ENCODE measurements around the gene FKBP5. TPM values are rescaled to one million over a fixed set of nuclear protein-coding genes. Genes with fewer than 3 reads are reported as not detected.

Gene FKBP5
- total and polyA plus RNA-seq, 2 donors (not counting 1 experiment from before 2014, with no cell fraction given), result 2.8 to 7.4 TPM

GRCh38 chr6:35613762-35614161, 75.0 kb downstream of the FKBP5 start:
- ChIA-PET CTCF (no interaction called here), POLR2A (no interaction called here)
- H3K4me3 Mint-ChIP-seq, result no peak overlapping the region
- no peaks in the 10 kb centered on the region for H3K27me3 Mint-ChIP-seq
- H2AFZ ChIP-seq (ENCODE audit: insufficient read depth, low read depth, low read length, poor library complexity, severe bottlenecking), result no peak overlapping the region
- H3K36me3 ChIP-seq (replicated peaks in 1 of 2; ENCODE audit: control extremely low read depth in 1 of 2, control insufficient read depth in 1 of 2, extremely low read depth in 1 of 2, insufficient read depth in 2 of 2, low read length in 1 of 2), result peaks cover 0 to 3% of the 10 kb centered on the region in 2 experiments
- DNase-seq, result no peak
- no peak for ATAC-seq (ENCODE audit: low read depth)
- H4K20me1 ChIP-seq (ENCODE audit: control insufficient read depth, insufficient read depth, low read length, poor library complexity, severe bottlenecking), result no peaks in the 10 kb centered on the region
- TF ChIP-seq EZH2 (IDR thresholded peaks at IDR 0.05; ENCODE audit: borderline replicate concordance, insufficient read depth, low read depth, low read length, poor library complexity, severe bottlenecking), result no peak
- TF ChIP-seq, protein P1, sequence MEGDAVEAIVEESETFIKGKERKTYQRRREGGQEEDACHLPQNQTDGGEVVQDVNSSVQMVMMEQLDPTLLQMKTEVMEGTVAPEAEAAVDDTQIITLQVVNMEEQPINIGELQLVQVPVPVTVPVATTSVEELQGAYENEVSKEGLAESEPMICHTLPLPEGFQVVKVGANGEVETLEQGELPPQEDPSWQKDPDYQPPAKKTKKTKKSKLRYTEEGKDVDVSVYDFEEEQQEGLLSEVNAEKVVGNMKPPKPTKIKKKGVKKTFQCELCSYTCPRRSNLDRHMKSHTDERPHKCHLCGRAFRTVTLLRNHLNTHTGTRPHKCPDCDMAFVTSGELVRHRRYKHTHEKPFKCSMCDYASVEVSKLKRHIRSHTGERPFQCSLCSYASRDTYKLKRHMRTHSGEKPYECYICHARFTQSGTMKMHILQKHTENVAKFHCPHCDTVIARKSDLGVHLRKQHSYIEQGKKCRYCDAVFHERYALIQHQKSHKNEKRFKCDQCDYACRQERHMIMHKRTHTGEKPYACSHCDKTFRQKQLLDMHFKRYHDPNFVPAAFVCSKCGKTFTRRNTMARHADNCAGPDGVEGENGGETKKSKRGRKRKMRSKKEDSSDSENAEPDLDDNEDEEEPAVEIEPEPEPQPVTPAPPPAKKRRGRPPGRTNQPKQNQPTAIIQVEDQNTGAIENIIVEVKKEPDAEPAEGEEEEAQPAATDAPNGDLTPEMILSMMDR (IDR thresholded peaks at IDR 0.05), result no peak
- H3K4me2 ChIP-seq (replicated peaks; ENCODE audit: low read depth, low read length, poor library complexity, severe bottlenecking), result no peak overlapping the region
- H3K9me3 Mint-ChIP-seq (ENCODE audit: insufficient read depth), result no peaks in the 10 kb centered on the region
- no peaks in the 10 kb centered on the region for H3K9me3 ChIP-seq (ENCODE audit: control extremely low read depth in 1 of 3, control insufficient read depth in 2 of 3, insufficient read depth in 1 of 3, low read length in 2 of 3)
- WGBS (ENCODE audit: insufficient coverage), result no CpG with 5 or more reads among the region's 1 CpG
- no peaks in the 10 kb centered on the region for H3K27me3 ChIP-seq (replicated peaks in 1 of 4; ENCODE audit: control extremely low read depth in 1 of 4, control insufficient read depth in 3 of 4, insufficient read depth in 4 of 4, low read length in 3 of 4)
- H3K4me1 ChIP-seq (ENCODE audit: control insufficient read depth in 2 of 2, insufficient read depth in 2 of 2, low read length in 2 of 2), result no peaks in the 10 kb centered on the region
- no peak overlapping the region for H3K9ac ChIP-seq (ENCODE audit: low read length)
- H3K27ac Mint-ChIP-seq, result no peak overlapping the region
- no peaks in the 10 kb centered on the region for H3K79me2 ChIP-seq (ENCODE audit: control insufficient read depth, insufficient read depth, low read length)
- no peak overlapping the region for H3K27ac ChIP-seq (ENCODE audit: low read length in 2 of 2)
- H3K4me3 ChIP-seq (ENCODE audit: control extremely low read depth in 1 of 5, extremely low read depth in 1 of 5, insufficient read depth in 1 of 5, low read depth in 2 of 5, low read length in 4 of 5), result no peak overlapping the region
- intact Hi-C loops (cut with micrococcal nuclease), result no loop called here
- no peaks in the 10 kb centered on the region for H3K4me1 Mint-ChIP-seq

GRCh38 chr6:35611240-35611639, 77.5 kb downstream of the FKBP5 start:
- Histone ChIP-seq H3K4me1 (ENCODE audit: control insufficient read depth in 2 of 2, insufficient read depth in 2 of 2, low read length in 2 of 2) (no peaks in the 10 kb centered on the region), H3K27me3 (replicated peaks in 1 of 4; ENCODE audit: control extremely low read depth in 1 of 4, control insufficient read depth in 3 of 4, insufficient read depth in 4 of 4, low read length in 3 of 4) (no peaks in the 10 kb centered on the region), H3K4me3 (ENCODE audit: control extremely low read depth in 1 of 5, extremely low read depth in 1 of 5, insufficient read depth in 1 of 5, low read depth in 2 of 5, low read length in 4 of 5) (no peak overlapping the region), H4K20me1 (ENCODE audit: control insufficient read depth, insufficient read depth, low read length, poor library complexity, severe bottlenecking) (no peaks in the 10 kb centered on the region), H3K4me2 (replicated peaks; ENCODE audit: low read depth, low read length, poor library complexity, severe bottlenecking) (no peak overlapping the region), H3K9me3 (ENCODE audit: control extremely low read depth in 1 of 3, control insufficient read depth in 2 of 3, insufficient read depth in 1 of 3, low read length in 2 of 3) (peaks cover 0 to 5% (median 0%) of the 10 kb centered on the region in 3 donors), H3K36me3 (replicated peaks in 1 of 2; ENCODE audit: control extremely low read depth in 1 of 2, control insufficient read depth in 1 of 2, extremely low read depth in 1 of 2, insufficient read depth in 2 of 2, low read length in 1 of 2) (no peaks in the 10 kb centered on the region), H3K9ac (ENCODE audit: low read length) (no peak overlapping the region), H3K27ac (ENCODE audit: low read length in 2 of 2) (no peak overlapping the region), H2AFZ (ENCODE audit: insufficient read depth, low read depth, low read length, poor library complexity, severe bottlenecking) (no peak overlapping the region), H3K79me2 (ENCODE audit: control insufficient read depth, insufficient read depth, low read length) (no peaks in the 10 kb centered on the region)
- no peak overlapping the region for H3K4me3 Mint-ChIP-seq
- ATAC-seq (ENCODE audit: low read depth) (no peak), DNase-seq (no peak)
- no peaks in the 10 kb centered on the region for H3K4me1 Mint-ChIP-seq
- ChIA-PET POLR2A (no interaction called here), CTCF (interaction anchor here (0.5 to 1.2 kb wide), 4 partner anchors 20 to 126 kb away, joined by 3 to 4 read pairs (median 3); partner anchors contain the start of gene ARMC12)
- H3K9me3 Mint-ChIP-seq (ENCODE audit: insufficient read depth), result no peaks in the 10 kb centered on the region
- TF ChIP-seq, protein P1 (IDR thresholded peaks at IDR 0.05), result no peak
- no peak for TF ChIP-seq EZH2 (IDR thresholded peaks at IDR 0.05; ENCODE audit: borderline replicate concordance, insufficient read depth, low read depth, low read length, poor library complexity, severe bottlenecking)
- intact Hi-C loops (cut with micrococcal nuclease), result no loop called here
- H3K27me3 Mint-ChIP-seq, result no peaks in the 10 kb centered on the region
- no peak overlapping the region for H3K27ac Mint-ChIP-seq
- WGBS (ENCODE audit: insufficient coverage), result no CpG with 5 or more reads among the region's 3 CpGs

Measured in B cell (primary cell).